ENCODE data around the gene PRELID2. TPM values are rescaled to one million over a fixed set of nuclear protein-coding genes. Genes with fewer than 3 reads are reported as not detected.

PRELID2 gene
- total RNA-seq, 1 donor from 2014 or later, result 10.2 TPM

DNA sequence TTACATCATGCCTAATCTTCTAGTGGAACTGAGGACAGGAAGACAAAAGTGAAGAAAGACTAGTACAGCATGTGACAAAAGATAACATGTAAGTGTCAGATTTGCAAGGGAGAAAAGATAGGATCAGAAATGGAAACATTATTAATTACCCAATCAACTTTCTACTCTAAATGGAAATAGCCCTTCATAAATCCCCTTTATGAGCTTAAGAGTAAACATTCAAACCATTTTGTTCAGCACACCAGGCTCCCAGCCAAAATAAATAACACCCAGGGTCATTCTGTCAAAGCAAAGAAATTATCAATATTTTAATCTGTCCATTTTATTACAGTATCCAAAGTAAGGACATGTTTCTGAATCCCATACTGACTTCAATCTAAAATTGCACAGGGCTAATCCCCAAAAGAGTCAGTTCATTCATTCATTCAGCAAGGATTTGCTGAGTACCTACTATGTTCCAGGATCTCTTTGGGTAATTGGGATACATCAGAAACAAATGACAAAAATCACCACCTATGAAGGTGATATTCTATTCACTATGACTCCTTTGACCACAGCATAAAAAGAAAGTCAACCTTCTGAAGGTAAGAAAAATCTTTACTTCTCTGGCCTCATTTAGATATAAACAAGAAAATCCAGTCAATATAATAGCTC, 5.3 kb downstream of the PRELID2 start:
- intact Hi-C loops (cut with DNase I), result no loop called here
- no peaks in the 10 kb centered on the region for H3K27me3 ChIP-seq (ENCODE audit: low read depth)
- peaks cover 23% of the 10 kb centered on the region for H3K4me1 ChIP-seq
- DNase-seq (no peak), ATAC-seq (no peak)
- TF ChIP-seq, protein P1, sequence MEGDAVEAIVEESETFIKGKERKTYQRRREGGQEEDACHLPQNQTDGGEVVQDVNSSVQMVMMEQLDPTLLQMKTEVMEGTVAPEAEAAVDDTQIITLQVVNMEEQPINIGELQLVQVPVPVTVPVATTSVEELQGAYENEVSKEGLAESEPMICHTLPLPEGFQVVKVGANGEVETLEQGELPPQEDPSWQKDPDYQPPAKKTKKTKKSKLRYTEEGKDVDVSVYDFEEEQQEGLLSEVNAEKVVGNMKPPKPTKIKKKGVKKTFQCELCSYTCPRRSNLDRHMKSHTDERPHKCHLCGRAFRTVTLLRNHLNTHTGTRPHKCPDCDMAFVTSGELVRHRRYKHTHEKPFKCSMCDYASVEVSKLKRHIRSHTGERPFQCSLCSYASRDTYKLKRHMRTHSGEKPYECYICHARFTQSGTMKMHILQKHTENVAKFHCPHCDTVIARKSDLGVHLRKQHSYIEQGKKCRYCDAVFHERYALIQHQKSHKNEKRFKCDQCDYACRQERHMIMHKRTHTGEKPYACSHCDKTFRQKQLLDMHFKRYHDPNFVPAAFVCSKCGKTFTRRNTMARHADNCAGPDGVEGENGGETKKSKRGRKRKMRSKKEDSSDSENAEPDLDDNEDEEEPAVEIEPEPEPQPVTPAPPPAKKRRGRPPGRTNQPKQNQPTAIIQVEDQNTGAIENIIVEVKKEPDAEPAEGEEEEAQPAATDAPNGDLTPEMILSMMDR (IDR thresholded peaks at IDR 0.05), result no peak
- H3K36me3 ChIP-seq, result no peaks in the 10 kb centered on the region
- no peaks in the 10 kb centered on the region for H3K9me3 ChIP-seq
- no peak overlapping the region for H3K4me3 ChIP-seq
- no peak overlapping the region for H3K27ac ChIP-seq

DNA sequence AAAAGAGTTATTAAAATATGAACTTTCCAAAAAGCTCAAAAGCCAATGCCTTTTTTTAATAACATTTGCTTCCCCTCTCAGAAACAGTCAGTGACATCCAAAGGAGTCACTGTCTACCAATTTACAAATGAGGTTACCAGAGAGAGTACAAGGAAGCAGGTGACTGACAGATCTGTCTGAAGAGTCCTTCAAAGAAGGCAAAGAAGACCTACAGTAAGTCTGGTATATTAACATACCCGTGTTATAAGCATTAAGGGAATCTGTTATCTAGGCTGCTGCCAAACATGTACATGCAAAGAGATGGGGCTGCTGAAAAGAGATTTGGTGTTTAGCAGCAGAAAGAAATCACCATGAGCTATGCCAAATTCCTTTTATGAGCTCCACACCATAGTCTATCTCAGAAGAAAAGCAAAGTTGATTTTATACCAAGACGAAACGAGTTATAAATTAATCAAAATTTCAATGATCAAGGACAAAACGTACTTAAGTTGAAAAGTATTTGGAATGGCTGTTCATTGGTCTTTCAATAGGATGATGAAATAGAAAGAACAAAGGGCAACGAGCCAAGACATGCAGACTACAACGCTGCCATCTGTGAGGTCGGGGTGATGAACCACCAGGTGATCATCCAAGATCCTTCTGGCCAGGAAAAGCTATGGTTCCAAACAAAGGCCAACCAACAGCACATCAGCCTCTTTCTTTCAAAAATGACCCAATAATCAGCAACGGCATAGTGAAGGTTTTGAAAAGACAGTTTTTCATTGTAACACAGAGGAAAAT, 8.1 kb downstream of the PRELID2 start:
- H3K4me3 ChIP-seq, result no peak overlapping the region
- TF ChIP-seq, protein P1 (IDR thresholded peaks at IDR 0.05), result no peak
- H3K27me3 ChIP-seq (ENCODE audit: low read depth), result no peaks in the 10 kb centered on the region
- no peak overlapping the region for H3K27ac ChIP-seq
- ATAC-seq, result no peak
- DNase-seq, result no peak
- H3K9me3 ChIP-seq, result no peaks in the 10 kb centered on the region
- intact Hi-C loops (cut with DNase I), result no loop called here
- no peaks in the 10 kb centered on the region for H3K36me3 ChIP-seq
- peaks cover 23% of the 10 kb centered on the region for H3K4me1 ChIP-seq

DNA sequence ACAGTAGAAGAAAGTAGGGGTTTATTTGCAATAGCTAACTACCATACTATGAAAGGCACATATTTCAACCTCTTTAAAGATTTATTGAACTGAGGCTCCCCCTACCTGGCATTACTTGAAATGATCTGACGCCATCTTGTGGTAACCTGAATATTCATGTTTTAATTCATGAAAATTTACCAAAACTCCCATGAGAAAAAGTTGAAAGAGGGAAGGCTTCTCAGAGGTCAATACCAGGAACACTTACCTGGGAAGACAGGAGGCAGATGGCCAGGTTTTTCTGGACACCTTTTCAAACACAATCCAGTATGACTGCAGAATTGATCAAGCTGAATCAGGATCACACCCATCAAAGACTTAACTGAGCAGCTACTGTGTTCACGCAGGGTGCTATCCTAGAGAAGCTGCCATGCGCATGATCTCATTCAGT, 9.4 kb downstream of the PRELID2 start:
- no peaks in the 10 kb centered on the region for H3K9me3 ChIP-seq
- no peak overlapping the region for H3K27ac ChIP-seq
- peaks cover 15% of the 10 kb centered on the region for H3K4me1 ChIP-seq
- H3K27me3 ChIP-seq (ENCODE audit: low read depth), result no peaks in the 10 kb centered on the region
- TF ChIP-seq, protein P1 (IDR thresholded peaks at IDR 0.05), result peak; percentile 70
- intact Hi-C loops (cut with DNase I), result no loop called here
- H3K36me3 ChIP-seq, result no peaks in the 10 kb centered on the region
- DNase-seq (no peak), ATAC-seq (peak in 1 of 2 donors; percentile 51)
- H3K4me3 ChIP-seq, result no peak overlapping the region

DNA sequence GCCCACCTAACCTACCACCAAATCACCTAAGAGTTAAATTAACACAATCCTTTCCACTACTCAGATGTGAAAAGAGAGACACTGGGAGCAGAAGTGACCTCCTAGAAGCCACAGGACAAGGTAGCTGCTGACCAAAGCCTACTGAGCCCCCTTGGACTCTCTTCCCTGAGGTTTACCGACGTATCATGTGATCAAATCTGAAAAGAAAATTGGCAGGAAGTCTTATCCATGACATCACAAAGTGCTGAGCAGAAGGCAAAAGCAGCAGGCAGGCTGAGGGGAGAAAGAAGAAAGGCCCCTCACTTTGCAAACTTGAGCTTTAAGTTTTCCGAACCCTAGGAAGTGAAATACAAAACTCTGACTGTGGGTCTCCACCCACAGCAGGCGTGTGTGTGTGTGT, 11.1 kb downstream of the PRELID2 start:
- no peaks in the 10 kb centered on the region for H3K36me3 ChIP-seq
- ATAC-seq (no peak), DNase-seq (no peak)
- TF ChIP-seq, protein P1 (IDR thresholded peaks at IDR 0.05), result no peak
- no peak overlapping the region for H3K27ac ChIP-seq
- H3K4me3 ChIP-seq, result no peak overlapping the region
- intact Hi-C loops (cut with DNase I), result no loop called here
- no peaks in the 10 kb centered on the region for H3K4me1 ChIP-seq
- H3K27me3 ChIP-seq (ENCODE audit: low read depth), result no peaks in the 10 kb centered on the region
- no peaks in the 10 kb centered on the region for H3K9me3 ChIP-seq

DNA sequence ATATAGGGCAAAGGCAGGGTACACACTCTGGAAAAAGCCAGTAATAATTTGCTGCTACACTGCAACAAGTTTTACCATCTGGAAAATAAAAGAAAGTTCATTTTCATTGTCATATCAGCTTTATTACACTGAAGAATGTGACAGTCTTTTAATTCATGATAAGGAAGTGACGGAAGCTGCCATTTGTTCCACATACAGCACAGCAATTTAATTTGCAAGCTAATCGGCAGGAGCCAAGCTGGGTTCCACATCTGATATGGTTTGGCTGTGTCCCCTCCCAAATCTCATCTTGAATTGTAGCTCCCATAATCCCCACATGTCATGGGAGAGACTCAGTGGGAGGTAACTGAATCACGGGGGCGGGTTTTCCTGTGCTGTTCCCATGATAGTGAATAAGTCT, 16.5 kb downstream of the PRELID2 start:
- no peaks in the 10 kb centered on the region for H3K4me1 ChIP-seq
- TF ChIP-seq, protein P1 (IDR thresholded peaks at IDR 0.05), result no peak
- H3K36me3 ChIP-seq, result peaks cover 4% of the 10 kb centered on the region
- no peak overlapping the region for H3K4me3 ChIP-seq
- H3K9me3 ChIP-seq, result no peaks in the 10 kb centered on the region
- no peak overlapping the region for H3K27ac ChIP-seq
- no peaks in the 10 kb centered on the region for H3K27me3 ChIP-seq (ENCODE audit: low read depth)
- intact Hi-C loops (cut with DNase I), result no loop called here
- ATAC-seq (no peak), DNase-seq (no peak)

All from lower lobe of right lung (tissue), 2 donors.